CD4-positive, alpha-beta memory T cell (primary cell): ENCODE measurements around the gene SLC35E3. TPM values are rescaled to one million over a fixed set of nuclear protein-coding genes. Genes with fewer than 3 reads are reported as not detected.
"Not testable (repeated sequence)": the region's sequence is repeated elsewhere in the genome, so short reads cannot be mapped to it uniquely, and the experiment has no call there.

ENCODE experiments used
- CTCF ChIA-PET: fragments of 350-600 bp; sonication (Branson Sonifier 250); formaldehyde crosslinking; loops from one replicate; lab custom pipeline; 2021; ENCODE audit warnings: inconsistent platforms; ENCODE audit not compliant: partially characterized antibody; lab: Charles Lee
- POLR2A ChIA-PET: fragments of 350-600 bp; sonication (Branson Sonifier 250); formaldehyde crosslinking; loops from one replicate; lab custom pipeline; 2021; ENCODE audit not compliant: partially characterized antibody; lab: Charles Lee
- DNase-seq, 5 donors: peaks; one replicate each; pipeline versions ENCODE4 v3.0.0 to v3.0.0-alpha.2; 2020 to 2022; ENCODE audit warnings: mixed read lengths in 1 of 5
- H3K27ac ChIP-seq: one replicate; pipeline ENCODE4 v1.7.0; 2013; ENCODE audit warnings: low read depth, low read length
- H3K27me3 ChIP-seq: 2 replicates; pipeline ENCODE4 v1.7.0; 2013; ENCODE audit warnings: mild to moderate bottlenecking, low read length, moderate library complexity; ENCODE audit not compliant: insufficient read depth
- H3K36me3 ChIP-seq: 2 replicates; pipeline ENCODE4 v1.7.0; 2013; ENCODE audit warnings: mild to moderate bottlenecking, low read length, moderate library complexity; ENCODE audit not compliant: insufficient read depth
- H3K4me1 ChIP-seq: 2 replicates; pipeline ENCODE4 v1.7.0; 2013; ENCODE audit warnings: mild to moderate bottlenecking, low read length, moderate library complexity; ENCODE audit not compliant: insufficient read depth
- H3K4me3 ChIP-seq, 2 donors: one replicate each; pipeline ENCODE4 v1.7.0; 2013; ENCODE audit warnings: low read length in 2 of 2, mild to moderate bottlenecking in 1 of 2
- H3K9me3 ChIP-seq, 2 donors: one replicate each; pipeline ENCODE4 v1.7.0; 2013; ENCODE audit warnings: low read length in 2 of 2, control low read depth in 1 of 2; ENCODE audit not compliant: control insufficient read depth in 1 of 2
- H3K27ac Mint-ChIP-seq, 7 donors: one replicate each; pipeline ENCODE4 v1.8.0; 2020 to 2021; ENCODE audit warnings: mixed read lengths in 7 of 7, mild to moderate bottlenecking in 6 of 7, inconsistent platforms in 3 of 7, moderate library complexity in 3 of 7
- H3K27me3 Mint-ChIP-seq, 2 donors: one replicate each; pipeline ENCODE4 v1.8.0; 2020 to 2021; ENCODE audit warnings: mixed read lengths in 2 of 2
- H3K36me3 Mint-ChIP-seq, 2 donors: one replicate each; pipeline ENCODE4 v1.8.0; 2020 to 2021; ENCODE audit warnings: mixed read lengths in 2 of 2, inconsistent platforms in 1 of 2, mild to moderate bottlenecking in 1 of 2
- H3K4me1 Mint-ChIP-seq, 4 donors: one replicate each; pipeline ENCODE4 v1.8.0; 2020 to 2021; ENCODE audit warnings: mixed read lengths in 4 of 4, mild to moderate bottlenecking in 1 of 4
- H3K4me3 Mint-ChIP-seq, 8 donors: one replicate each; pipeline ENCODE4 v1.8.0; 2020 to 2021; ENCODE audit warnings: mixed read lengths in 8 of 8, mild to moderate bottlenecking in 7 of 8, moderate library complexity in 6 of 8, inconsistent platforms in 3 of 8
- H3K9me3 Mint-ChIP-seq, 8 donors: one replicate each; pipeline ENCODE4 v1.8.0; 2020 to 2021; ENCODE audit warnings: mixed read lengths in 8 of 8, mild to moderate bottlenecking in 5 of 8, inconsistent platforms in 3 of 8, moderate library complexity in 1 of 8
- intact Hi-C: fragments of 100-400 bp; cut with micrococcal nuclease; formaldehyde crosslinking; loops from one replicate; pipeline ENCODE4 v1.15.1; 2023
- polyA plus RNA-seq, 2 donors: library from polyadenylated mRNA; unstranded; fragments of 300-500 nt; fragmentation: Illumina TruSeq; gene quantifications; one replicate each; pipeline ENCODE4 v1.2.3, GENCODE V29; 2021
- total RNA-seq, 2 experiments: library from RNA; stranded (reverse); gene quantifications; one replicate each; pipeline ENCODE4 v1.2.3, GENCODE V29; 2021

The SLC35E3 gene
- total and polyA plus RNA-seq, 4 experiments from 2014 or later: 6.1 to 11.5 (median 8.0) TPM

- CTCF ChIA-PET: interaction anchor here (1.3 to 6.4 kb wide), 2 partner anchors 19 to 60 kb away, joined by 3 to 29 read pairs; no protein-coding TSS in a partner anchor
- peaks cover 55% of the 10 kb centered on the region for H3K4me1 ChIP-seq
- POLR2A ChIA-PET: interaction anchor here (1.1 to 3.9 kb wide), 2 partner anchors 65 to 201 kb away, joined by 5 to 11 read pairs; partner anchors contain the start of genes RAP1B and SLC35E3
- H3K4me3 Mint-ChIP-seq: peak overlapping the region in 2 of 8 donors; percentile 9 to 16
- H3K27ac ChIP-seq, H3K9me3 Mint-ChIP-seq, H3K27ac Mint-ChIP-seq, H3K27me3 ChIP-seq, H3K27me3 Mint-ChIP-seq, DNase-seq, intact Hi-C loops, H3K9me3 ChIP-seq, H3K4me3 ChIP-seq: not testable (repeated sequence)
- peaks cover 32 to 50% of the 10 kb centered on the region in 2 donors for H3K36me3 Mint-ChIP-seq
- peaks cover 25% of the 10 kb centered on the region for H3K36me3 ChIP-seq
- peaks cover 24 to 59% (median 43%) of the 10 kb centered on the region in 4 donors for H3K4me1 Mint-ChIP-seq
Measured at GRCh38 chr12:68811573-68811972, 65.6 kb downstream of the SLC35E3 start.

GRCh38 chr12:68812553-68813241 lies 66.7 kb downstream of the SLC35E3 start:
- Histone ChIP-seq H3K9me3 (no peaks in the 10 kb centered on the region), H3K36me3 (peaks cover 32% of the 10 kb centered on the region), H3K27ac (no peak overlapping the region), H3K27me3 (no peaks in the 10 kb centered on the region), H3K4me3 (no peak overlapping the region), H3K4me1 (peaks cover 48% of the 10 kb centered on the region)
- ChIA-PET CTCF (interaction anchor here (0.9 to 6.4 kb wide), 2 partner anchors 17 to 67 kb away, joined by 3 to 29 read pairs; partner anchors contain the start of gene SLC35E3), POLR2A (interaction anchor here (0.6 to 3.9 kb wide), 4 partner anchors 13 to 777 kb away, joined by 3 to 11 read pairs (median 4); partner anchors contain the start of gene SLC35E3)
- H3K36me3 Mint-ChIP-seq: peaks cover 32 to 58% of the 10 kb centered on the region in 2 donors
- H3K27me3 Mint-ChIP-seq: no peaks in the 10 kb centered on the region
- intact Hi-C loops: no loop called here
- DNase-seq: no peak
- H3K4me1 Mint-ChIP-seq: peaks cover 26 to 49% (median 39%) of the 10 kb centered on the region in 4 donors
- peak overlapping the region in 2 of 8 donors; percentile 6 to 12 for H3K4me3 Mint-ChIP-seq
- H3K9me3 Mint-ChIP-seq: no peaks in the 10 kb centered on the region
- H3K27ac Mint-ChIP-seq: peak overlapping the region in 5 of 7 donors; percentile 17 to 50 (median 37)

GRCh38 chr12:68813242-68813593 lies 67.2 kb downstream of the SLC35E3 start:
- ChIA-PET CTCF (interaction anchor here (0.8 to 6.4 kb wide), 3 partner anchors 17 to 67 kb away, joined by 3 to 29 read pairs (median 3); partner anchors contain the start of gene SLC35E3), POLR2A (interaction anchor here (0.6 to 3.9 kb wide), 3 partner anchors 10 to 67 kb away, joined by 3 to 11 read pairs (median 3); partner anchors contain the start of gene SLC35E3)
- intact Hi-C loops: no loop called here
- Mint-ChIP-seq H3K27ac (peak overlapping the region in 3 of 7 donors; percentile 17 to 50 (median 25)), H3K4me1 (peaks cover 26 to 49% (median 37%) of the 10 kb centered on the region in 4 donors), H3K36me3 (peaks cover 32 to 56% of the 10 kb centered on the region in 2 donors), H3K27me3 (no peaks in the 10 kb centered on the region), H3K9me3 (no peaks in the 10 kb centered on the region), H3K4me3 (peak overlapping the region in 1 of 8 donors; percentile 18)
- H3K4me1 ChIP-seq: peaks cover 48% of the 10 kb centered on the region
- no peaks in the 10 kb centered on the region for H3K9me3 ChIP-seq
- peaks cover 35% of the 10 kb centered on the region for H3K36me3 ChIP-seq
- H3K27ac ChIP-seq: no peak overlapping the region
- no peak for DNase-seq
- no peak overlapping the region for H3K4me3 ChIP-seq
- H3K27me3 ChIP-seq: no peaks in the 10 kb centered on the region

GRCh38 chr12:68814490-68815231 lies 68.7 kb downstream of the SLC35E3 start:
- DNase-seq: no peak
- H3K27me3 ChIP-seq: no peaks in the 10 kb centered on the region
- ChIA-PET CTCF (interaction anchor here (1.1 to 6.4 kb wide), 3 partner anchors 10 to 31 kb away, joined by 3 to 29 read pairs (median 5); no protein-coding TSS in a partner anchor), POLR2A (interaction anchor here (0.8 to 3.9 kb wide), 2 partner anchors 13 to 68 kb away, joined by 3 to 11 read pairs; partner anchors contain the start of gene SLC35E3)
- no peak overlapping the region for H3K27ac ChIP-seq
- peak overlapping the region in 1 of 8 donors; percentile 45 for H3K4me3 Mint-ChIP-seq
- no peaks in the 10 kb centered on the region for H3K9me3 ChIP-seq
- H3K27me3 Mint-ChIP-seq: no peaks in the 10 kb centered on the region
- peaks cover 22 to 43% (median 33%) of the 10 kb centered on the region in 4 donors for H3K4me1 Mint-ChIP-seq
- peaks cover 39% of the 10 kb centered on the region for H3K4me1 ChIP-seq
- H3K4me3 ChIP-seq: no peak overlapping the region
- intact Hi-C loops: no loop called here
- no peaks in the 10 kb centered on the region for H3K9me3 Mint-ChIP-seq
- H3K36me3 ChIP-seq: peaks cover 41% of the 10 kb centered on the region
- peak overlapping the region in 5 of 7 donors; percentile 10 to 84 (median 43) for H3K27ac Mint-ChIP-seq
- peaks cover 31 to 56% of the 10 kb centered on the region in 2 donors for H3K36me3 Mint-ChIP-seq

GRCh38 chr12:68815232-68815927 lies 69.4 kb downstream of the SLC35E3 start:
- H3K9me3 ChIP-seq: no peaks in the 10 kb centered on the region
- peaks cover 46% of the 10 kb centered on the region for H3K36me3 ChIP-seq
- no peaks in the 10 kb centered on the region for H3K27me3 ChIP-seq
- Mint-ChIP-seq H3K4me3 (peak overlapping the region in 1 of 8 donors; percentile 45), H3K4me1 (peaks cover 23 to 45% (median 33%) of the 10 kb centered on the region in 4 donors), H3K27ac (peak overlapping the region in 5 of 7 donors; percentile 1 to 84 (median 16)), H3K36me3 (peaks cover 28 to 58% of the 10 kb centered on the region in 2 donors), H3K27me3 (no peaks in the 10 kb centered on the region), H3K9me3 (no peaks in the 10 kb centered on the region)
- no peak for DNase-seq
- peaks cover 39% of the 10 kb centered on the region for H3K4me1 ChIP-seq
- CTCF ChIA-PET: interaction anchor here (1.8 to 6.4 kb wide), 2 partner anchors 9 to 15 kb away, joined by 5 to 29 read pairs; no protein-coding TSS in a partner anchor
- POLR2A ChIA-PET: interaction anchor here (0.8 to 3.9 kb wide), 2 partner anchors 13 to 69 kb away, joined by 3 to 11 read pairs; partner anchors contain the start of gene SLC35E3
- H3K4me3 ChIP-seq: no peak overlapping the region
- no peak overlapping the region for H3K27ac ChIP-seq
- intact Hi-C loops: no loop called here

GRCh38 chr12:68815928-68816800 lies 70.2 kb downstream of the SLC35E3 start:
- Histone ChIP-seq H3K27me3 (no peaks in the 10 kb centered on the region), H3K9me3 (no peaks in the 10 kb centered on the region), H3K36me3 (peaks cover 51% of the 10 kb centered on the region), H3K4me3 (no peak overlapping the region), H3K4me1 (peaks cover 41% of the 10 kb centered on the region), H3K27ac (peak overlapping the region; percentile 2)
- Mint-ChIP-seq H3K27me3 (no peaks in the 10 kb centered on the region), H3K9me3 (no peaks in the 10 kb centered on the region), H3K4me3 (no peak overlapping the region), H3K36me3 (peaks cover 27 to 63% of the 10 kb centered on the region in 2 donors), H3K27ac (peak overlapping the region in 5 of 7 donors; percentile 6 to 78 (median 23)), H3K4me1 (peaks cover 26 to 45% (median 36%) of the 10 kb centered on the region in 4 donors)
- DNase-seq: no peak
- ChIA-PET POLR2A (interaction anchor here (3.0 kb wide), 1 partner anchor 8 kb away, joined by 24 read pairs; the partner anchor contains the start of gene MDM2), CTCF (interaction anchor here (4.9 to 6.4 kb wide), 2 partner anchors 8 to 14 kb away, joined by 26 to 29 read pairs; partner anchors contain the start of gene MDM2)
- intact Hi-C loops: no loop called here
